ENCODE results near the gene GZF1. TPM values are rescaled to one million over a fixed set of nuclear protein-coding genes. Genes with fewer than 3 reads are reported as not detected.
A peak's percentile ranks its signal among the peaks of the same experiment; 100 is the strongest.

GZF1 gene
- 10 to 100 TPM; 19.1 to 24.8 (median 21.1) TPM for total RNA-seq
- polyA plus RNA-seq = 10.4 TPM
- long read RNA-seq, donor 1, full-length matches to known transcripts = 25 of 47 reads
- long read RNA-seq, donor 1, partial matches to known transcripts = 7 of 47 reads
- long read RNA-seq, donor 1, other reads (novel, unspliced or antisense) = 15 of 47 reads
- long read RNA-seq, donor 2, full-length matches to known transcripts = 15 of 27 reads
- long read RNA-seq, donor 2, partial matches to known transcripts = 4 of 27 reads
- long read RNA-seq, donor 2, other reads (novel, unspliced or antisense) = 8 of 27 reads
- long read RNA-seq, donor 3, full-length matches to known transcripts = 47 of 98 reads
- long read RNA-seq, donor 3, partial matches to known transcripts = 5 of 98 reads
- long read RNA-seq, donor 3, other reads (novel, unspliced or antisense) = 46 of 98 reads
- long read RNA-seq, donor 4, full-length matches to known transcripts = 12 of 24 reads
- long read RNA-seq, donor 4, partial matches to known transcripts = 1 of 24 reads
- long read RNA-seq, donor 4, other reads (novel, unspliced or antisense) = 11 of 24 reads

DNA sequence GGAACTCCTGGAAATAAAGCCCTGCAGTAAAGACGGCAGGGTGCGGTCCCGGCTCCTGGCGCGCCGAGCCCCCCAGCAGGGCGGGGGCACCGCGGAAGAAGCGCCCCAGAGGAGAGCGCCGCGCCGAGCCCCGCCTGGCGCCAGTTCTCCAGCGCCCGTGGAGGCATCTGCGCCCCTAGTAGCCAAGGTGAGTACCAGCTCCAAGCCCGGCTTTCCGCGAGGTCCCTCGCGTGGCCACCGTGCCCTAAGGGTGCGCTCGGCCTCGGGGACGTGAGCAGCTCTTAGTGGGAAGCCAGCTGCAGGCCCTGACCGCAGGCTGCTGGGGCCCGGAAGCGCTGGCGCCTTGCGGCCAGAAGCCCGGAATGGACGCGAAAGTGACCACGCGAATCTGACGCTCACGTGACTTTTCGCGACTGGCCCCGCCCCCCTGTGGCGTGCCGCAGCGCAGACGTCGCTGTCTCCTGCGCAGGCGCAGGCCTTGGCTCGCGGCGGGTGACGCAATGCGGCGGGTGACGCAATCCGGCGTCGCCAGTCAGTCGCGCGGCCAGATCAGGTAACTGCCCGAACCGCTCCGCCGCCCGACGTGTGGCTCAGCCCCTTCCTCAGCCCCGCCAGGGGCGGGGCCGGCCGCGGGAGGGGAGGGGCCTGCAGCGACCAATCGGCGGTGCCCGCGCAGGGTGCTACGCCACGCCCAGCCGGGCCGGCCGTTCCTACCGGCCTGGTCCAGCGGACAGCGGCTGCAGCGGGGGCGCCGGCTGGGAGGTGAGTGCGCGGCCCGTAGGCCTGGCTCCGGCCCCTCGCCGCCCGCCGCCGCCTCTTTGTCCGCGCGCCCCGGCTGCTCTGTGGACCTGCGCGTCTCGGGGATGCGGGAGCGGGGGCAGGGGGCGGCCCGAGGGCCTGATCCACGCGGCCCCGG lies at the start of gene GZF1:
Gene GZF1, plus strand, starts transcription at position 707 of the 916 bp plus-strand sequence. CDS start 2,202 bp downstream, outside the sequence.
- Histone ChIP-seq H3K4me1 (ENCODE audit: control insufficient read depth, insufficient read depth, low read length) (peaks cover 2% of the 10 kb centered on the region), H3K9me3 (ENCODE audit: control insufficient read depth, low read length) (no peaks in the 10 kb centered on the region), H3K27ac (ENCODE audit: low read length) (peak within 1 kb of the TSS; percentile 90), H3K27me3 (ENCODE audit: control insufficient read depth, insufficient read depth) (no peaks in the 10 kb centered on the region), H3K4me3 (ENCODE audit: low read length) (peak within 1 kb of the TSS; percentile 73)
- DNase-seq (peak; percentile 98 to 100 (median 99)), ATAC-seq (peak; percentile 92 to 95)
- intact Hi-C loops (cut with DNase I) = no loop called here
- WGBS = under 1% methylated on average over 114 of the region's 114 CpGs

DNA sequence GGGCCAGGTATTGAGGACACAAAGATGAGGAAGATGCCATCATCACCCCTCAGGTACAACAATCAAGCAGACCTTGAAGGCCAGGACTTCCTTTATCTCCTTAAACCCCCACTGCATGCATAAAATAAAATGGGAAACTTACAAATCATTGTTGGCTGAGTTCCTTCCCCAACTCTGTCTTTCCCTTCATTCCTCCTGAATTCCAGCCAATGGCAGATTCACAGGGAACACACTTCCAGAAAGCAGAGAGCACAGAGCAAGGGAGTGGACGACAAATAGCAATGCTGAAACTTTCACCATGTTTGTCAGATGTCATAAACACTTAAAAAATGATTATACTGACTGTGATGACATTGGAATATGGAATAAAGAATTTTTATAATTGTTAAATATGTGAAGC lies 48.7 kb upstream of the GZF1 start:
- DNase-seq (no peak), ATAC-seq (no peak)
- no peaks in the 10 kb centered on the region for H3K9me3 ChIP-seq (ENCODE audit: control insufficient read depth, low read length)
- no peaks in the 10 kb centered on the region for H3K27me3 ChIP-seq (ENCODE audit: control insufficient read depth, insufficient read depth)
- no peak overlapping the region for H3K27ac ChIP-seq (ENCODE audit: low read length)
- 62% methylated on average over 1 of the region's 1 CpG for WGBS
- no peak overlapping the region for H3K4me3 ChIP-seq (ENCODE audit: low read length)
- intact Hi-C loops (cut with DNase I) = no loop called here
- peaks cover 2% of the 10 kb centered on the region for H3K4me1 ChIP-seq (ENCODE audit: control insufficient read depth, insufficient read depth, low read length)

DNA sequence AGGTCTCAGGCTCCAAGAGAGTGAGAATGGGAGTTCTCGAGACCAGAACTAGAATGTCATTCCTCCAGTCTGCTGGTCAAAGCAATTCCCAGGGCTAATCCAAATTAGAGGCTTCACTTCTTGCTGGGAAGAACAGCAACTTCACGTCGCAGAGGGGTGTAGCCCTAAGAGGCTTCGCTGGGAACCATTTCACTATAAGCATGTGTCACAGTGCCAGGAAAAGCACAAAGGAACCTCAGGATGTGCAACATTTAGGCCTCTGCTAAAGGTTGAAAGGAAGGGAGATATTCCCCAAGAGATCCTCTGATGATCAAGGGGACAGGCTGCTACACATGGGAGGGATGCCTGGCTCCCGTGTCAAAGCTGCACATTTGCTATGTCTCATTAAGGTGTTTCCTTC lies 47.3 kb upstream of the GZF1 start:
- WGBS = 80% methylated on average over 5 of the region's 5 CpGs
- DNase-seq = no peak
- Histone ChIP-seq H3K4me3 (ENCODE audit: low read length) (no peak overlapping the region), H3K27ac (ENCODE audit: low read length) (peak overlapping the region; percentile 4), H3K4me1 (ENCODE audit: control insufficient read depth, insufficient read depth, low read length) (peaks cover 2% of the 10 kb centered on the region), H3K27me3 (ENCODE audit: control insufficient read depth, insufficient read depth) (no peaks in the 10 kb centered on the region), H3K9me3 (ENCODE audit: control insufficient read depth, low read length) (no peaks in the 10 kb centered on the region)
- ATAC-seq = peak in 1 of 2 donors; percentile 77
- intact Hi-C loops (cut with DNase I) = no loop called here

DNA sequence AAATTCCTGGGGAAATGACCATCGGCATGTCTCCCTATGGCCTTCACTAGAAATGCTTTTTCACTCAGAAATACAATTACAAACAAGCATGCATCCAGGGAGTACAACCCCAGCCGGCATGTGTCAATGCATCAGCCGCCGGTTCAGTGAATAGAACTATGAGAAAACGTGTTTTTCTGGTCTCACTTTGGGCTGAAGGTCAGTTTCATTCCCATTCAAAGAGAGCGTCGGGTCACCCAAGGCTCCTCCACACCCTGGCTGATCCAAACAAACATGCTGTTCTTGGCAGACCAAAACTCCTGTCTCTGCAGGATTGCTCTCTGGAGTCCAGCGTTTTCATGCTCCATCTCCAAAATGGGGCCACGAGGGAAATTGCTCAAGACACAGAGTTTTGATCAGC lies 46.9 kb upstream of the GZF1 start:
- ATAC-seq = peak; percentile 87 to 93

DNA sequence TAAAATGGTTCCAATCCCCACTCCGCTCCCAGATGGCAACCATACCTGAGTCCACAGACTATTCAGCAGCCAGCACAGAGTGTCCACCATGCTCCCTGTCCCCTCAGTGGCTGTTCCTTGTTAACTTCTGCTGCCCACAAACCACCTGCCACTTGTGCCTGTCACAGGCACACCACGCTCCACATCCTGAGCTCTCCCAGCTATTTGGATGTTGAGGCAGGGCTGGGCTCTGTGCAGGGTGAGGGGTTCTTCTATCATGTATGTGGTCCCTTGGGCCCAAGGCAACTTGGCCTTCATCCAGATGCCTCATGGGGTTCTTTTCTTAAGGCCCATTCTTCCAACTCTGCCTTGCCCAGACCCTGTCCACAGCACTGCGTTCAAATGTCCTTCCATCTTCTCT lies 45.4 kb upstream of the GZF1 start:
- no peaks in the 10 kb centered on the region for H3K9me3 ChIP-seq (ENCODE audit: control insufficient read depth, low read length)
- intact Hi-C loops (cut with DNase I) = no loop called here
- H3K4me3 ChIP-seq (ENCODE audit: low read length) = no peak overlapping the region
- 97% methylated on average over 3 of the region's 3 CpGs for WGBS
- peaks cover 2% of the 10 kb centered on the region for H3K4me1 ChIP-seq (ENCODE audit: control insufficient read depth, insufficient read depth, low read length)
- H3K27ac ChIP-seq (ENCODE audit: low read length) = no peak overlapping the region
- H3K27me3 ChIP-seq (ENCODE audit: control insufficient read depth, insufficient read depth) = no peaks in the 10 kb centered on the region
- no peak for ATAC-seq
- no peak for DNase-seq

More for the DNA sequence above, 46.9 kb upstream of the GZF1 start:
- 68% methylated on average over 9 of the region's 9 CpGs for WGBS
- H3K9me3 ChIP-seq (ENCODE audit: control insufficient read depth, low read length) = no peaks in the 10 kb centered on the region
- peaks cover 2% of the 10 kb centered on the region for H3K4me1 ChIP-seq (ENCODE audit: control insufficient read depth, insufficient read depth, low read length)
- peak in 2 of 3 donors; percentile 24 to 70 for DNase-seq
- H3K4me3 ChIP-seq (ENCODE audit: low read length) = no peak overlapping the region
- peak overlapping the region; percentile 4 for H3K27ac ChIP-seq (ENCODE audit: low read length)
- intact Hi-C loops (cut with DNase I) = no loop called here
- no peaks in the 10 kb centered on the region for H3K27me3 ChIP-seq (ENCODE audit: control insufficient read depth, insufficient read depth)

DNA sequence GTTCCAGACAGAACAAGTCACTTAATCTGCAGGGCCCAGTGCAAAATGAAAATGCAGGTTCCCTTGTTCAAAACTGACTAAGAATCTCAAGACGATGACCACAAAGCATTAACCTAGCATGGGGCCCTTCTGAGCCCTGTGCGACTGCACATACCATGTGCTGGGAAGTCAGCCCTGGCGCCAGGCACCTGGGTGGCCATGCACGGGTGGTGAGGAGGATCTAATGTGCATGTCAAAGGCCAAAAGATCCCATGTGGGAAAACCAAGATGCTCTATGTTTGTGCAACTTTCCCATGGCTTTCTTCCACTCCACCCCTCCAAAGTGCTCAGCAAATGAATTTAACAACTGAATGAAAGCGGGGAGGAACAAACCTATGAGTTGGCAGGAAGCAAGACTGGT lies 44.9 kb upstream of the GZF1 start:
- Histone ChIP-seq H3K27ac (ENCODE audit: low read length) (no peak overlapping the region), H3K4me1 (ENCODE audit: control insufficient read depth, insufficient read depth, low read length) (peaks cover 2% of the 10 kb centered on the region), H3K9me3 (ENCODE audit: control insufficient read depth, low read length) (no peaks in the 10 kb centered on the region), H3K27me3 (ENCODE audit: control insufficient read depth, insufficient read depth) (no peaks in the 10 kb centered on the region), H3K4me3 (ENCODE audit: low read length) (no peak overlapping the region)
- DNase-seq = no peak
- no peak for ATAC-seq
- intact Hi-C loops (cut with DNase I) = no loop called here
- whole genome bisulfite sequencing = 89% methylated on average over 5 of the region's 5 CpGs

DNA sequence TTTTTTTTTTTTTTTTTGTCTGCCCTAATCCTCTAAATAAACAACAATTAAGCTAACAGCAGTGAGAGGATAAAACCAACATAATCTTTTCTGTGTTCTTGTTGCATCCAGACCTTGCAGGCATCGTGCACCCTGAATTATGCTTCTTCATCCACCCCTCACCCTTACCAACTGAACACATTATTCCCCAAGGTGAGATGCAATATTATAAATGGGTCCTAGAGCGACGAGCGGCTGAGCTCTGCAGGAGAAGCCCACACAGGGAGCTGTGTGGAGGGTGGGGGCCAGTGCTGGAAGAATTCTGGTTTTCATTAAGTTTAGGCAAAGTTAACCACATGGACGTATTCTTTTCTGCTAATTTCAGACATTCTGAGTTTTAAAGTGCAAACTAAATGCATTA lies 43.6 kb upstream of the GZF1 start:
- 86% methylated on average over 5 of the region's 5 CpGs for WGBS
- Histone ChIP-seq H3K4me1 (ENCODE audit: control insufficient read depth, insufficient read depth, low read length) (peaks cover 2% of the 10 kb centered on the region), H3K4me3 (ENCODE audit: low read length) (no peak overlapping the region), H3K27ac (ENCODE audit: low read length) (no peak overlapping the region), H3K27me3 (ENCODE audit: control insufficient read depth, insufficient read depth) (no peaks in the 10 kb centered on the region), H3K9me3 (ENCODE audit: control insufficient read depth, low read length) (no peaks in the 10 kb centered on the region)
- DNase-seq (no peak), ATAC-seq (no peak)
- intact Hi-C loops (cut with DNase I) = no loop called here

DNA sequence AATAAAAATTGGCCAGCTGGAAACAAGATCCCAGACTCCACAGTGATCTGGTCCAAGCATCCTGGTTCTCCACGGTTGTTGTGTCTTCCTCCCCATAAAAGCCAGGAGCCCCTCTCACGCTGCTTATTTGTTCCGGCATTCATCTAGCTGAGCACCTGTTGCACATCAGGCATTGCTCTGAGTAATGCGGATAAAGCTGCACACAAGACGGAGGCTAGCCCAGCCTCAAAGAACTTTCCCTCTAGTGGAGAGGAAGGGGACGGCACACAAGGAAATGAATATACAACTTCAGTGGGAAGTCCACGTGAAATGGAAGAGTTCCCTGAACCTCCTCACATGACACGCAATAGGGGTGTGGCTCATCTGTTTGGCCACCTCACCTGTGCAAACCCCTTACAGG lies 41.7 kb upstream of the GZF1 start:
- DNase-seq = no peak
- Histone ChIP-seq H3K4me1 (ENCODE audit: control insufficient read depth, insufficient read depth, low read length) (peaks cover 2% of the 10 kb centered on the region), H3K9me3 (ENCODE audit: control insufficient read depth, low read length) (no peaks in the 10 kb centered on the region), H3K27me3 (ENCODE audit: control insufficient read depth, insufficient read depth) (no peaks in the 10 kb centered on the region), H3K27ac (ENCODE audit: low read length) (no peak overlapping the region), H3K4me3 (ENCODE audit: low read length) (no peak overlapping the region)
- peak in 1 of 2 donors; percentile 60 for ATAC-seq
- 83% methylated on average over 8 of the region's 8 CpGs for WGBS
- intact Hi-C loops (cut with DNase I) = no loop called here

DNA sequence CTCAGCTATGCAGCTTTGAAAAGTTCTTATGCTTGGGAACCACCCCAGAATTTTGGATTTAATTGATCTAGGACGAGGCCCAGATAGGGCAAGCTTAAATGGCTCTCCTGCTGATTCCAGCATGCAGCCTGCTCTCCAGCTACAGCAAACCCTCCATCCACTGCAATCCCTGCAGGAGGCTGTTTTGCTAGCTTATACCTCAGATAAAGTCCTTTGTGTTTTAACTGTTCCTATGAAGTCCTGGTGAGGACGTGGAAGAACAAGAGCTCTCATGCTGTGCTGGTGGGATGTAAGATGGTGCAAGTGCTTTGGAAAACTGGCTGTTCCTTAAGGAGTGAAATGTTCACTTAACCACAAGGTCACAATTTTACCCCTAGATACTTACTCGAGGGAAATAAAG lies 36.9 kb upstream of the GZF1 start:
- ATAC-seq = no peak
- 80% methylated on average over 3 of the region's 3 CpGs for WGBS
- no peak for DNase-seq
- no peaks in the 10 kb centered on the region for H3K4me1 ChIP-seq (ENCODE audit: control insufficient read depth, insufficient read depth, low read length)
- no peak overlapping the region for H3K27ac ChIP-seq (ENCODE audit: low read length)
- H3K27me3 ChIP-seq (ENCODE audit: control insufficient read depth, insufficient read depth) = no peaks in the 10 kb centered on the region
- intact Hi-C loops (cut with DNase I) = no loop called here
- no peaks in the 10 kb centered on the region for H3K9me3 ChIP-seq (ENCODE audit: control insufficient read depth, low read length)
- no peak overlapping the region for H3K4me3 ChIP-seq (ENCODE audit: low read length)

DNA sequence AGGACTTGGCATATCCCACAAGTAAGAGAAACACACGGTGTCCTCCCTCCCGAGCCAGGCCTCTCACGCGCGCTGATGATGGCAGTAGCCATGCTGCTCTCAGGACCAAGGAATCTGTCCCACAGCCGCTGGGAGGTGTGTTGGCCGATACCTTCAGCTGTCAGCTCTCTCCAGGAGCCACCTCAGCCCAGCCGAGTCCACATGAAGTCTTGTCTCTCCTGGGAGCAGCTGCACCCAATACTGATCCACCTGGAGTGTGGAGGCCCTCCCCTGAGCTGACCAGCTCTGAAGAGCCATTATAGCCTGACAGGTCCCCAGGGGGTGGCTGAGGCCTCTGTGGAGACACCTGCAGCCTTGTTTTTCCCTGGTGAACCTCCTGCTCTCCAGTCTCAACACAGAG lies 35.2 kb upstream of the GZF1 start:
- no peak for DNase-seq
- no peaks in the 10 kb centered on the region for H3K4me1 ChIP-seq (ENCODE audit: control insufficient read depth, insufficient read depth, low read length)
- 91% methylated on average over 8 of the region's 8 CpGs for WGBS
- no peaks in the 10 kb centered on the region for H3K27me3 ChIP-seq (ENCODE audit: control insufficient read depth, insufficient read depth)
- no peak for ATAC-seq
- no peak overlapping the region for H3K4me3 ChIP-seq (ENCODE audit: low read length)
- intact Hi-C loops (cut with DNase I) = no loop called here
- H3K9me3 ChIP-seq (ENCODE audit: control insufficient read depth, low read length) = no peaks in the 10 kb centered on the region
- no peak overlapping the region for H3K27ac ChIP-seq (ENCODE audit: low read length)
